WI38 (cell line): Measurements from ENCODE around the gene CKS2.

ENCODE experiments used
- H3K4me3 ChIP-seq: 2 replicates; pipeline ENCODE4 v1.5.1; 2011; ENCODE audit warnings: low read depth, mild to moderate bottlenecking, control low read depth, low read length
- TF ChIP-seq, protein P1 (sequence below): IDR thresholded peaks from 2 replicates; pipeline ENCODE4 v1.5.1; 2012; ENCODE audit warnings: low read depth, mild to moderate bottlenecking, control low read depth, low read length

CKS2 gene

DNA sequence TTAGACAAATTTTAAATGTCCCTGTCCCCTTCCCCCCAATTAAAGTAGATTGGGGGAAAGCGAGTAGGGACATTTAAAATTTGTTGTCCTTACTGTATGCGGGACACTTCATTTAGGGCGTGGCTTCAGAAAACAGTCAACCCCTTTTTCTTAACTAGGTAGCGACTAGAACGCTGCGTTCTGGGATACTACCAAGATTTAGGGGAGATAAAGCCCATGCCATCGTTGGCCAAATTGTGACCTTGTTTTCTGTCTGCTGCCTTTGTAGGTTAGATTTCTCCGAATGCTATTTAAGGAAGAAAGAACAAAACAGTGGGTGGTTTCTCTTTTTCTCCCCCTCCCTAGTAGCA lies 1.2 kb downstream of the CKS2 start:
- TF ChIP-seq, protein P1, sequence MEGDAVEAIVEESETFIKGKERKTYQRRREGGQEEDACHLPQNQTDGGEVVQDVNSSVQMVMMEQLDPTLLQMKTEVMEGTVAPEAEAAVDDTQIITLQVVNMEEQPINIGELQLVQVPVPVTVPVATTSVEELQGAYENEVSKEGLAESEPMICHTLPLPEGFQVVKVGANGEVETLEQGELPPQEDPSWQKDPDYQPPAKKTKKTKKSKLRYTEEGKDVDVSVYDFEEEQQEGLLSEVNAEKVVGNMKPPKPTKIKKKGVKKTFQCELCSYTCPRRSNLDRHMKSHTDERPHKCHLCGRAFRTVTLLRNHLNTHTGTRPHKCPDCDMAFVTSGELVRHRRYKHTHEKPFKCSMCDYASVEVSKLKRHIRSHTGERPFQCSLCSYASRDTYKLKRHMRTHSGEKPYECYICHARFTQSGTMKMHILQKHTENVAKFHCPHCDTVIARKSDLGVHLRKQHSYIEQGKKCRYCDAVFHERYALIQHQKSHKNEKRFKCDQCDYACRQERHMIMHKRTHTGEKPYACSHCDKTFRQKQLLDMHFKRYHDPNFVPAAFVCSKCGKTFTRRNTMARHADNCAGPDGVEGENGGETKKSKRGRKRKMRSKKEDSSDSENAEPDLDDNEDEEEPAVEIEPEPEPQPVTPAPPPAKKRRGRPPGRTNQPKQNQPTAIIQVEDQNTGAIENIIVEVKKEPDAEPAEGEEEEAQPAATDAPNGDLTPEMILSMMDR: no peak
- H3K4me3 ChIP-seq: peak overlapping the region; percentile 89

DNA sequence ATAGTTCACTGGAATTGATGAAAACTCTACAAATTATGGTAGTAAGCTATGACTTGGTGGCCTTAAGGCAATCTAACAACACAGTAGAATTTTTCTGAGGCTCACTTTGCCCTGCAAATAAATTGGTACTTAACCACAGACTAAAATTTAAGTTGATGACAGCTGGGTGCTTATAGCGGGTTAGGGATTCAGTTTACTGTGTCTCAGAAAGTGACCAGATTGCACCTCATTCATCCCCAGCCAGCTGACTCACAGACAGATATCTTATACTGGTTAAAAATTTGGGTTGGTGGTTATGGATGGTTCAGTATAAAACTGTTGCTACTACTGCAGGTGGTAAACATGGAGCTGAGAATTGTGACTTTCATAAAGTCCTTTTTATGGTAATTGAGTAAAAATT lies 2.8 kb downstream of the CKS2 start:
- TF ChIP-seq, protein P1: no peak
- H3K4me3 ChIP-seq: peak overlapping the region; percentile 89

DNA sequence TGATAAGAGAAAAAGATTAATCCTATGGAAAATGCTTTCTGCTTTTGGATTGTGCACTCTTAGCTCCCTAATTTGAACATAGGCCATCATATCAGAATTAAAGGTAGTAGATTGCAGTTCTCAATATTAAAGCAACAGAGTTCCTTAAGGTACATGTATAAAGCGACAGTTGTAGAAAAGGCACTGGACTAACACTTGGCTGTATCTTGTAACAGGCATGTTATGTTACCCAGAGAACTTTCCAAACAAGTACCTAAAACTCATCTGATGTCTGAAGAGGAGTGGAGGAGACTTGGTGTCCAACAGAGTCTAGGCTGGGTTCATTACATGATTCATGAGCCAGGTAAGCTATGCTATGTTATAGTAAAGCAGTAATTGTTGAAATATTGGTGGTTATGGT lies 4.0 kb downstream of the CKS2 start:
- TF ChIP-seq, protein P1: no peak
- no peak overlapping the region for H3K4me3 ChIP-seq

- TF ChIP-seq, protein P1: no peak
- H3K4me3 ChIP-seq: no peak overlapping the region
These were observed 4.5 kb downstream of the CKS2 start for GRCh38 chr9:89315482-89315881.

- TF ChIP-seq, protein P1: no peak
- no peak overlapping the region for H3K4me3 ChIP-seq
These were observed 6.3 kb downstream of the CKS2 start for GRCh38 chr9:89317282-89317681.

DNA sequence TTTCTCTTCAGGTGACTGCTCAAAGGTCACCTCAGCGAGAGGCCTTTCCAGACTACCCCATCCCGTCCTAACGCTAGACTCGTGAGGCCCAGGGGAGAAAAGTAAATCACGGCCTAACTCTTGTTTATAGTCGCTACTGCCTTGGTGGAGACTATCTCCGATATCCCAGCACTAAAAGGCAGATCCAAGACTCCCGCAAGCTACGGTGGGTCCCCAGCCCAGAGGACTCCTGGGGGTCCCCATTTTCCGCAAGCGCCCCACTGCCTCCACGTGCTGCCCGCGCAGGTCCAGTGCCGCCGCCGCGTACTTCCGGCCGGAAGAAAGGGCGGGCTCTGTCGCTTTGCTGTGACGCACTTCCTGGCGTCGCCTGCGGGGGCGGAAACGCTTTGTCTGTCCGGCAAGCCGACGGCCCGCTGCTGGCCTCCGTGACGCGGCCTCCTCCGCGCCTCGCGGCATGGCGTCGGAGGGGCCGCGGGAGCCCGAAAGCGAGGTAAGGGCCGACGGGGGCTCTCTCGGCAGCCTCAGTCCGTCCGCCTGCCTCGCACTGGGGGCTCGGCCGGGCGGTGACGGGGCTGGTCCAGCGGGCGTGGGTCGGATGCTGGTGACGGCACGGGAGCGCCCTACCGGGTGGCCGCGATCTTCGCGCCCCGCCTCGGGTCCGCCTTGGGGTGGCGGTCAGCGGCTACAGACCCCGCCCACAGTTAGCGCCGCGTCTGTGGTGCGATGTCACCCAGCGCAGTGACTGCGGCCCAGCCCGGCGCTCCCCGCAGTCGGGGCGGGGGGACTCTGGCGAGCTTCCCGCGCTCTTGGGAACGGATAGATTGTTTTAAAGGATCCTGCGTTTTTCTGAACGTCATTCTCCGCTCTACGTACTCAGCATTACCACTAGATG lies 7.4 kb downstream of the CKS2 start, which contains the start of gene SECISBP2:
Gene SECISBP2, plus strand, starts transcription at position 378 of the 892 bp plus-strand sequence. Its CDS starts 77 bp downstream, at position 455.
- peak within 1 kb of the TSS; percentile 76 for H3K4me3 ChIP-seq
- TF ChIP-seq, protein P1: peak; percentile 59
